GF-D8 (cell line): Measurements from ENCODE around the gene SOX3.

Experiments
- DNase-seq: peaks from one replicate; lab custom pipeline; 2025; lab: John Stamatoyannopoulos, UW

Gene SOX3

GRCh38 chrX:140495739-140496138 lies 9.1 kb downstream of the SOX3 start:
- no peak for DNase-seq

GRCh38 chrX:140492066-140492994 lies 12.5 kb downstream of the SOX3 start:
- no peak for DNase-seq

GRCh38 chrX:140480765-140481164 lies 24.1 kb downstream of the SOX3 start:
- DNase-seq: no peak

- no peak for DNase-seq
Measured at GRCh38 chrX:140477987-140478386, 26.9 kb downstream of the SOX3 start.

- no peak for DNase-seq
Measured at GRCh38 chrX:140475025-140475424, 29.8 kb downstream of the SOX3 start.

GRCh38 chrX:140467211-140467610 lies 37.7 kb downstream of the SOX3 start:
- DNase-seq: no peak
